Measurements from ENCODE around the gene ZBTB34. TPM values are rescaled to one million over a fixed set of nuclear protein-coding genes. Genes with fewer than 3 reads are reported as not detected.

Gene ZBTB34
- total RNA-seq, 1 donor from 2014 or later: 9.7 TPM

DNA sequence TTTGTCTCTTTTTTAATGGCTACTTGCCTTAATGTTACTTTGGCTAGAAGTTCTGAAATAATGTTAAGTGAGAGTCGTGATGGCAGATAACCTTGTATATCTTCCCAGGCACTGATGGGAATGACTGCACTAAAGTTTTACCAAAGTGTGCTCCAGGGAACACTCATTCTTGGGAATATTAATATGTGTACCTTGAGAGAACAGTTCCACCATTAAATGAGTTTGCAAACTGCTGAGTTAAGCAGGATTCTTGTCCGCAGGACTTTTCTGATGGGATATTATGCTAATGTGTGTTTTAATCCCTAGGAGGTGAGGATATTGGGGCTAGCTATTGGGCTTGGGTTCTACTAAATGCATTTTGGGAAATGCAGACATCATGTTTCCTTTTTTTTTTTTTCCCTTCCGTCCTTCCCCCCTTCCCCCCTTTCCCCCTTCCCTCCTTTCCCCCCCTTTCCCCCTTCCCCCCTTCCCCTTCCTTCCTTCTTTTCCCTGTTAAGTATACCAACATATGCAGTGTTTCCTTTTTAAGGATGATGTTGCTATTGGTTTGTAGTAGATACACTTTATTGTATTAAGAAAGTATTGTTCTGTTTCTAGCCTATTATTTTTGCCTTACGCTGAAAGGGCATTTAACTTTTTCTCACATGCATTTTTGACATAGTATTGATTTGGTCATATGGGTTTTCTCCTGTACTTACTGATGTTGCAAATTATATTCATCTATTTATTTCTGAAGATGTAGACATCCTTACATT is 15.5 kb downstream of the ZBTB34 start:
- intact Hi-C loops (cut with micrococcal nuclease): no loop called here

DNA sequence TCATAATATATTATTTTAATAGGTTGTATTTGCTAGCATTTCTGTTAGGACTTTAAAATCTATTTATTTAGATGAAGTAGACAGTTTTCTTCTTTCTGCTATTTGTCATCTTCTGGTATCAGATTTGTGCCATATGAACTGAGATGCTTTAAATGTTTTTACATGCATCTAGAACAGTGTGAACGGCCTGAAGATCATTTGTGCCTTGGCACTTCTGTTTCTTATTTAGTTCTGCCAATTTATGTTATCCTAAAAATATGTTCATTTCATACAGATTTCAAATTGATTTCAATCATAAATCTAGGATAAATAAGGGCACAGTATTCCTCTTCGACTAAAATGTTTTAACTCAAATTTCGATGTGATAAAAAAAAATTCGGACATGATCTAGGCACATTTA is 16.1 kb downstream of the ZBTB34 start:
- intact Hi-C loops (cut with micrococcal nuclease): no loop called here

GRCh38 chr9:126877418-126877817 is 17.0 kb downstream of the ZBTB34 start:
- intact Hi-C loops (cut with micrococcal nuclease): no loop called here

- intact Hi-C loops (cut with micrococcal nuclease): no loop called here
These were observed 18.8 kb downstream of the ZBTB34 start for GRCh38 chr9:126879288-126879687.

DNA sequence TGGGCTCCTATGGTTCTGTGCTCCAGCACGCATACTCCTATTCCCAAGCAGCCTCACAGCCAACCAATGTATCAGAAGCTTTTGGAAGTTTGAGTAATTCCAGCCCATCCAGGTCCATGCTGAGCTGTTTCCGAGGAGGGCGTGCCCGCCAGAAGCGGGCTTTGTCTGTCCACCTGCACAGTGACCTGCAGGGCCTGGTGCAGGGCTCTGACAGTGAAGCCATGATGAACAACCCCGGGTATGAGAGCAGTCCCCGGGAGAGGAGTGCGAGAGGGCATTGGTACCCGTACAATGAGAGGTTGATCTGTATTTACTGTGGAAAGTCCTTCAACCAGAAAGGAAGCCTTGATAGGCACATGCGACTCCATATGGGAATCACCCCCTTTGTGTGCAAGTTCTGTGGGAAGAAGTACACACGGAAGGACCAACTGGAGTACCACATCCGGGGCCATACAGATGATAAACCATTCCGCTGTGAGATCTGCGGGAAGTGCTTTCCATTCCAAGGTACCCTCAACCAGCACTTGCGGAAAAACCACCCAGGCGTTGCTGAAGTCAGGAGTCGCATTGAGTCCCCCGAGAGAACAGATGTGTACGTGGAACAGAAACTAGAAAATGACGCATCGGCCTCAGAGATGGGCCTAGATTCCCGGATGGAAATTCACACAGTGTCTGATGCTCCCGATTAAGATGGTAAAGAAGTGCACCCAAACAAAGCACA is 19.9 kb downstream of the ZBTB34 start:
- intact Hi-C loops (cut with micrococcal nuclease): no loop called here

DNA sequence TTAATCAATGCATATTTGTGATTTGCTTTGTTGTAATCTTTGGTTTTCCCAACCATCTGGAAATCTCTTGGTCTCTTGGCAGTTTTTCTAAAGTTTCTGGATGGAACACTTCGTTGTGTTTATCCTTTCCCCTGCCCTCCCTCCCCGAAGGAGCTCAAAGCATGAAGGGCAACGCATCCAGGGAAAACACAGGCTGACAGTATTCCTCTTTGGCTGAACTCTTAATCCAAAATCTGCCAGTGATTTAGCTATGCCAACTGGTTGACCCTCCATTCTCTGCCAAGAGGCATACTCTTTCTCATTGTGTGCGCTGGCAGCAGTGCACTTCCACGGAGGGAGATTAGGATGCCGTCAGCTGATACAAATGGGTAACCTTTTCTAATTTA is 20.5 kb downstream of the ZBTB34 start:
- intact Hi-C loops (cut with micrococcal nuclease): no loop called here

DNA sequence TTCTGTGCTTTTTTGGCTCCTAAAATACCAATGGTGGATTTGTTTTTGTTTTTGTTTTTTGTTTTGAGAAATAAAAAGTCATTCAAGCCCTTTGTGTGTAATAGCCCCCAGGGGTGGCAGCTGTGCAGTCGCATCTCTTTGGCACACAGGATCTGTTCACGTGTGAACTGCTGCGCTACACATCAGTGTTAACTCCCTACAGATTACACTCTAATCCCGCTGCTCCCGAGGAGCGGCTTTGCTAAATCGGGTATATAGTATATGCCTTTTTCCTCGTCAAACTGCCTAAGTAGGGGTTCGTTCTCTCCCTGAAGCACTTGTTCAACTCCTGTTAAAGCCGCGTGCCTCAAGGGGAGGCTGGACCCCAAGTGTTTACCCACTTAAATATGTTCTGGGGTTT is 22.3 kb downstream of the ZBTB34 start:
- intact Hi-C loops (cut with micrococcal nuclease): no loop called here

- intact Hi-C loops (cut with micrococcal nuclease): no loop called here
These were observed 23.2 kb downstream of the ZBTB34 start for GRCh38 chr9:126883636-126884035.

DNA sequence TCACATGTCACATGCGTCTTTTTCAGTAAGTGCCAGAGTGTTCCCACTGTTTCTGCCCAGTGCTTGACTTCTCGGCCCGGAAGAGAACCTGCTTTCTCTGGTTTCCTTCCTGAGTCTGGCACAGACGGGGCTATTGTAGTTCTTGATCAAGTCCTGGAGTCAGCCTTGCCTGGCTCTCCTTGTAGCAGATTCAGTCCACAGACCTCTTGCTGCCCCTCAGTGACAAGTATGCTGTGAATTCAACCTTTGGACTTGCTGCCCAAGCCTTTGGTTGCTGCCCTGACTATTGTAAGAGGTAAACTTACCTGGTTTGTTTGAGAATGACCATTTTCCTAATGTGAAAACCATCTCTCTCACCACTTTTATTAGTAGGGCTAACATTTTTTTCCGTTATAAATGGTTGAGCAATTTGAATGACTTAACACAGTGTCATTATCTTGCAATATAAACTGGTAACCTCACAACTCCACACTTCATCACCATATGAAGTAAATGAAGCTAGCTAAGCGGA is 24.7 kb downstream of the ZBTB34 start:
- intact Hi-C loops (cut with micrococcal nuclease): no loop called here

- intact Hi-C loops (cut with micrococcal nuclease): no loop called here
These were observed 25.8 kb downstream of the ZBTB34 start for GRCh38 chr9:126886034-126886822.

- intact Hi-C loops (cut with micrococcal nuclease): no loop called here
These were observed 26.5 kb downstream of the ZBTB34 start for GRCh38 chr9:126886897-126887296.

DNA sequence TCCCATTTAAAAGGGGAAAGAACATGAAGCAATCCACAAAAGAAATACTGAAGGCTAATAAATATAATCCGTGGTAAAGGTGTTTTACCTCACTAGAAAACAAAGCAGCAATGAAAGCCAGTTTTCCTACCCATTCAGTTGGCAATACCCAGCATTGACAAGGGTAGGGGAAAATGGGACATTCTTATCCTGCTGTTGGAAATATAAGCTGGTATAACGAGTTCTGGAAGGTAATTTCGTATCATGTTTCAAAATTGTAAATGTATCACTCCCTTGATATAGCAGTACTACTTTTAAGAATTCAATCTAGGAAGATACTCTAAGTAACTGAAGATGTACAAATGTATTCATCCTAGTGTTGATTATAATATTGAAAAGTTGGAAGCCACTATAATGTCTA is 31.2 kb downstream of the ZBTB34 start:
- intact Hi-C loops (cut with micrococcal nuclease): no loop called here

DNA sequence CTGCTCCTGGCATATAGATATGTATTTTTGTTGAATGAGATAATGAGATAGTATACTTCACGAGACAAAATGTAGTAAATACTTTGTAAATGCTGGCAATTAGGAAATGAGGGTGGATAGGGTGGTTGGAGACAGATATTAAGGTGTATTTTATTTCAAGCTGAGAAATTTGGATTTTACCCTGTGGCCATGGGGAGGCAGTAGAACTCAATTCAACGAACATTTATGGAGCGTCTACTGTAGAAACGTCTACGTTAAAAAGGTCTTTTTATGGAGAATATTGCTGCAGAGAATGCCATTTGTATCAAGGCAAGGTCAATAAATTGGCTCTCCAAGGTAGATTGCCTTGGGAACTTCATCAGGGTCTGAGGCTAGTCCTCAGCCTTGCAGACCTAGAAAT is 32.6 kb downstream of the ZBTB34 start:
- intact Hi-C loops (cut with micrococcal nuclease): no loop called here

DNA sequence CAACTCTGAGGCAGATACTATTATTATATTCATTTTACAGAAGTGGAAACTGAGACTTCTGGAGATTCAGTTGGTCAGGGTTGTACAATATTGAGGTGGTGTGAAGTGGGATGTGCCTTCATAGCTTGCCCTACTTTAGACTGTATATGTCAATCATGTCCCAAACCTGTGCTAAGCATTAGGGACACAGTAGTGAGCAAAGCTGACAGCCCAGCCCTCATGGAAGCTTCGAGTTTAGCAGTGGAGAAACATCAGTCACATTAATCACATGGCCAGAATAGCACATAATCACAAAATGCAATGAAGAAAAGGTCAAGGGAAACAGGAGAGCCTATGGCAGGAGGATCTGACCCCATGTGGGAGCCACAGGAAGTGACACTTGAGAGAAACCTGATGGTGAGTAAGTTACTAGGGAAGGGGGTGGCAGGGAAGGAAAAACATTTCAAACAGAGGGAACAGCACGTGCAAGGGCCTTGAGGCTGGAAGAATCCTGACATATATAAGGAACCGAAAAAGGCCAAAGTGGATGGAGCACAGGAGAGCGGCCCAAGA is 33.7 kb downstream of the ZBTB34 start:
- intact Hi-C loops (cut with micrococcal nuclease): no loop called here

DNA sequence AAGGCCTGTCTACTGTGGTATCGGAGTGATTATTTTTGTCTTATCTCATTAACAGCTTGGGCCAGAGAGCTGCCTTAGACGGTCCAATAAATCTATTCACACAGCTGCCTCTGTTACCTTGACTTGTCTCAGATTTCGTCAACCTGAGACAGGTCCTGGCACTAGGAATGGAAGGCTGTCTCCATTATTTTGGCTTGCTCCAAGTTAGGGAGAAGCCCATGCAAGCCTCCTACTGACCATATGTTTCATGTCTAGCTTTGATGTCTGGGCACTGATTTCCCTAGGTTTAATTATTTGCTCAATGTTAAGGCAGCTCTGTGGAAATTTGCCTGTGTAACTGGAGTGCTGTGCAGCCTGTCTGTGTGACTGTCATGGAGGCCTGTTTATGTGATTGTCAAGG is 41.8 kb downstream of the ZBTB34 start:
- intact Hi-C loops (cut with micrococcal nuclease): no loop called here

DNA sequence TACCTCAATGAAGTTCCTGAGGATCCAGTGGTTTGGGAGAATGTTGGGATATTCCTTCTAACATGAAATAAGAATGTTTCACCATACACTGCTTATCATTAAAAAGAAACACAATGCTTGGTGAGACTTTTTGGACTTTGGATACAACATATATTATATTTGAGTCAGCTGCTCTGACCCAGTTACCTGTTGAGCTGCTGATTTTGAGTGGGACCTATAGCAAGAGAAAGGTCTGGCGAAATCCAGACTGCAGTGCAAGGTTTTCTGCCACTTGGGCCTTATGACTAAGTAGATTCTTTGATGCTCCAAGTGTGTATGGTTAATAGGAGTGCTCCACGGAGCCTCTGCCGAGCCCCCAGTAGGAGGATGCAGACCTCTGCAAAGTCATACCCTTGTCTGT is 44.1 kb downstream of the ZBTB34 start:
- intact Hi-C loops (cut with micrococcal nuclease): no loop called here

- intact Hi-C loops (cut with micrococcal nuclease): no loop called here
These were observed 45.7 kb downstream of the ZBTB34 start for GRCh38 chr9:126906091-126906490.

DNA sequence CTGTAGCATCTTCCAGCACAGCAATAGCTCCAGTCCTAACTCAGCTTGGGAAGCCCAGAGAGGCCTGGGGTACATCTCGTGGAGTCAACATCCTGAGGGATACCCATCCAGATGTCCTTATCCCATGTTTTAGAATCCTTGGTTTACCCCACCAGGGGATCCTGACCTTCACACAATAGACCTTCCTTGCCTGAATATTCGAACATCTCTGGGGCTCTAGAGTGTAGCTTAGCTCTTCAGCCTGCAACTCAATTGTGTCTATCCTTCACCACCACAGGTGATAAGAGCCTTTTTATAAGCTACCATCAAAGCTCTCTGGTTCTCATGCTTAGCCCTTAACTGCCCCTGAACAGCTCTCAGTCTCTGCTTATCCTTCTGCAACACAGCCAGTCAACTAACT is 46.6 kb downstream of the ZBTB34 start:
- intact Hi-C loops (cut with micrococcal nuclease): no loop called here

GRCh38 chr9:126914458-126915280 is 54.2 kb downstream of the ZBTB34 start, which contains the start of gene RALGPS1:
Gene RALGPS1, plus strand, starts transcription at chr9:126914782. Its CDS starts 47,508 bp downstream, at chr9:126962290.
- intact Hi-C loops (cut with micrococcal nuclease): loop anchor here (1.0 to 2.0 kb wide), 8 partner anchors 53 to 857 kb away; partner anchors contain the start of genes SLC2A8 and ZBTB43

- intact Hi-C loops (cut with micrococcal nuclease): loop anchor here (2.0 kb wide), 2 partner anchors 67 to 193 kb away; no protein-coding TSS in a partner anchor
These were observed 54.9 kb downstream of the ZBTB34 start for GRCh38 chr9:126915281-126915816.

Data from T-helper 1 cell treated with Interleukin-12 subunit alpha and Interleukin-12 subunit beta and Interleukin-4 antibody, amounts not matched to agents 30 ng/mL and 1 ng/mL, for 36 hours (primary cell).